GM18511 (cell line): ENCODE data around the gene IL16.
"Not testable (repeated sequence)": the region's sequence is repeated elsewhere in the genome, so short reads cannot be mapped to it uniquely, and the experiment has no call there.

Experiments
- ATAC-seq: cut with Tn5 transposase; IDR thresholded peaks from one replicate; pipeline ENCODE4 v1.9.1; 2021; ENCODE audit warnings: mild to moderate bottlenecking, moderate library complexity; ENCODE audit not compliant: unreplicated experiment

Gene IL16

GRCh38 chr15:81309647-81310450, 113.2 kb downstream of the IL16 start:
- no peak for ATAC-seq

GRCh38 chr15:81310480-81310879, 113.8 kb downstream of the IL16 start:
- ATAC-seq, result no peak

- peak; percentile 63 for ATAC-seq
Measured at GRCh38 chr15:81311752-81312464, 115.2 kb downstream of the IL16 start.

- ATAC-seq, result no peak
Measured at GRCh38 chr15:81312790-81313543, 116.3 kb downstream of the IL16 start.

- no peak for ATAC-seq
Measured at GRCh38 chr15:81313686-81314085, 117.0 kb downstream of the IL16 start.

GRCh38 chr15:81314378-81314777, 117.7 kb downstream of the IL16 start:
- ATAC-seq, result no peak

GRCh38 chr15:81315452-81316175, 118.9 kb downstream of the IL16 start:
- no peak for ATAC-seq

- ATAC-seq, result no peak
Measured at GRCh38 chr15:81316267-81316666, 119.6 kb downstream of the IL16 start.

GRCh38 chr15:81317642-81318017, 121.0 kb downstream of the IL16 start:
- ATAC-seq, result no peak

GRCh38 chr15:81321667-81322066, 125.0 kb downstream of the IL16 start:
- no peak for ATAC-seq

GRCh38 chr15:81322676-81323253, 126.1 kb downstream of the IL16 start:
- ATAC-seq, result no peak

- ATAC-seq, result peak; percentile 26
Measured at GRCh38 chr15:81323559-81323943, 126.9 kb downstream of the IL16 start.

- ATAC-seq, result peak; percentile 99
Measured at GRCh38 chr15:81323944-81324881, 127.5 kb downstream of the IL16 start, which contains the start of gene STARD5. STARD5 (minus strand) TSS chr15:81324141; CDS start chr15:81324099, 42 bp downstream.

- no peak for ATAC-seq
Measured at GRCh38 chr15:81326466-81327212, 130.0 kb downstream of the IL16 start.

- ATAC-seq, result no peak
Measured at GRCh38 chr15:81327516-81327915, 130.8 kb downstream of the IL16 start.

- ATAC-seq, result no peak
Measured at GRCh38 chr15:81329446-81329845, 132.8 kb downstream of the IL16 start.

GRCh38 chr15:81330366-81331090, 133.8 kb downstream of the IL16 start:
- ATAC-seq, result no peak

- ATAC-seq, result not testable (repeated sequence)
Measured at GRCh38 chr15:81331141-81331540, 134.5 kb downstream of the IL16 start.
